HG03103 (cell line): Measurements from ENCODE around the gene LDB2.

Experiments used
- ATAC-seq: cut with Tn5 transposase; IDR thresholded peaks from one replicate; pipeline ENCODE4 v1.9.1; 2021; ENCODE audit warnings: low read depth; ENCODE audit not compliant: unreplicated experiment

LDB2 gene

DNA sequence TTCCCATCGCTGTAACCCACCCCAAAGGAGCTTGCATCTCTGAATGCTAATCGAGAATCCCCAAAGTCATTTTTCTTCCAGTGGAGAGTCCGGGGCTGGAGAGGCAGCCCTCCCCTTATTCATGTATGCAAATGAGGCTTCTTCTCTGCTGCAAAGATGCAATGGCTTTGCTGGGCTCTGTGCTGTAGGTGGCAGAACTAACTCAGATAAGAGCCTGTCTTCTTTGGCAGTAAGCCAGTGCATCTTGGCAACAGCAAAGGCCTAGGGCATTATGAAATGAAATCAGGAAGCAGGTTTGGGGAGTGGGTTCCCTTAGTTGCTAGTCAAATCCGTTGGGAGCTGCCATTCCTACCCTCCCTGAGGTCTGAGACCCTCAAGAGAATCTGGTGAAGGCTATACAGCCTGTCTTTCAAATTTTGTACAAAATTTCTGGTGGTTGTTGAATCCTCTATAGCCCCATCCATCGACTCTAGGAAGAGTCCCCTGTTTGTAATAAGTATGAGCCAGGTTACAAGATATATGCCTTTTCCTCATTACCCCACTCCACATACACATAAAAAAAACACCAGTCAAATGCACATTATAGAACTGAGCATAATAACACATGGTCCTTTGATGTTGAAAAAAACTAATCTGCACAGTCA, 381.5 kb downstream of the LDB2 start:
- no peak for ATAC-seq

GRCh38 chr4:16513876-16514275, 384.6 kb downstream of the LDB2 start:
- ATAC-seq: no peak

DNA sequence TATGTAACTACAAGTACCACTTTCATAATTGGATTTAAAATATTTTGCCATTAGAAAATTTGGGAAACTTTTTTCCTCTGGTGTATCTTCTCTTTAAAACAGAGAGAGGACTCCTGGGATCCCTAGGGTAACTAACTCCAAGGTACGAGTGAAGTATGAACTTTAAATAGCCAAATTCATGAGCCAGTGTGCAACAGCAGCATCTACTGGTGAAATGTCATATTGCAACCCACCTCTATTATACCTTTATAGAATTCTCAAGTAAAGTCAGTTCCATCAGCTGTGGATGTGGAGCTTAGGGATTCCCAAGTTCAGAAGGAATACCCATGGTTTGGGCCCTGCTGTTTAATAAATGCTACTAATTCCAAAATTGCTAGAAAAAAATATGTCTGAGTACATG, 389.5 kb downstream of the LDB2 start:
- ATAC-seq: no peak

DNA sequence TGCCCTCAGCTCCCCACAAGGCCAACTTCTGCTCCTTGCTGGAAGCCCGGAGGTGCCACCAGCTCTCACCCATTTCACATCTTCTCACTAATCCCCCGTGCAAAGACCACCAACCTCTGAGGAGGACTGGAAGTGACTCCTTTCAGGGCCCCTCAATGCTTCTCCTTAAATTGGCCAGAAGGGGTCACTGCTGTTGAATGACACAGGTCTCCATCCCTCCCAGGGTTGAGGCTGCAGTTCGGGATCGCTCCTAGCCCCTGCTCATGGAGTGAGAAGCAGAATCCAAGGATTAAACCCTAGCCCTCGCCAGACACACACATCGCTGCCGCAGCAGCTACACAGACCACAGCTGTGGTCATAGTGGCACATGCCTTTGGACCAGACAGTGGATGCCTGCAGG, 392.7 kb downstream of the LDB2 start:
- ATAC-seq: no peak

GRCh38 chr4:16505267-16505666, 393.2 kb downstream of the LDB2 start:
- no peak for ATAC-seq

DNA sequence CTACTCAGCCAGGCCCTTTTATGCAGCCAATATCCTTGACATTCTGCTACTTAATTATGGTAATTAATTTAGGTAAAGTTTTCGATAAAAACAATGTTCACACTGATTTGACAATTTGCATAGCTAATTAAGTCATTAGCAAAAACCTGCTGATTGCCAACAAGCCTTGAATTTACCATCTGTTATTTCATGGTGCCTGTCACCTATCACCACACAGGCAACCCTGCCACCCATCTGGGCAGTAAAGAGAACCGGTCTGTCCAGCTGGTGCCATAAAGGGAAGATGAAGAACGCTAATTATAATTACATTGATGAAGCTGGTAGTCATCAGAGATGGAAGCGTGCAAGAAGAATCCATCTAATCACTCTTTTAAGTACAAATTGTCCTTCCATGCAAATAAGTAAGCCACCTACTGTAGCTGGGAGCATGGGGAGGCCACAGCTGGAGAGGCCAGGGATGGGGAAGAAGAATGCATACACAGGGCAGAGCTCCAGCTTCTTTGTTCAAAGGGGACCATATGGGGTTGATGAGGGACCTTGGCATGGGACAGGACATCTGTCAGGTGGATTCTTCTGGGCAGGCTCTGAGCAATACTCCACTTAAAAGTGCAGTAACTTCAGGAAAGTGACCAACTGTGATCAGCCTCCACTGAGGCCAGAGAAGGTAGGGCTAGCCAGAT, 394.9 kb downstream of the LDB2 start:
- no peak for ATAC-seq

GRCh38 chr4:16498978-16499377, 399.5 kb downstream of the LDB2 start:
- no peak for ATAC-seq

DNA sequence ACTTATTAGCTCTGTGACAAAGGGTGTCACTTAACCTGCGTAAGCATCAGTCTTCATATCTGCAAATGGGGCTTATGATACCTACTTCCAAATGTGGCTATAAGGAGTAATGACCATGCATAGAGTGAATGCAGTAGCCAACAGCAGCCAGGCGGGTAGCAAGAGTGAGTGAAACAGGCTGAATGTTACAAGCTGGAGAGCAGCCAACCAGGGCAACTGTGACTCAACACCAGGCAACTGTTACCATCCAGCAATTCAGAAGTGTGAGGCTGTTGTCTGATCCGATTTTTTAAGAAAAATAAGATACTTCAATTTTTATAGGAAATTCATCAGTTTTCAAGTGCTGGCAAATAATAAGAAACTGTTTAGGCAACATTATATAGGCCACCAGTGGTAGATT, 401.9 kb downstream of the LDB2 start:
- no peak for ATAC-seq

DNA sequence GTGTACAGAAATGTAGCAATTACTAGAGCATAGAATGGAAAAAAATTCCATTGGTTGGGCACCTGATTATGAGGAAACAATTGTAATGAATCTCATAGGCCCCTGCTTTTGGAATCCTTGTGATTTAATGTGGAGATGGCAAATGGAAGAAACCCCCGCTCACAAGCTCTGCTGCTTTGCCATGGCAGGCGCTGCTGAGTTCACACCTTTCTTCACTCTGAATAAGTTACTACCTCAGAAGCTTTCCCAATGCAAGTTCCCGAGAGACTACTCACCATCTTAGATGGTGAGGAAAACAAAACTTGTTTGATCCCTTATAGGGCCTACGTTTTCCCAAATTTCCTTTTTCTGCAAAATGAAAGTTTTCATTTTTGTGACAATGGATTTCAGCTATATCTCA, 405.6 kb downstream of the LDB2 start:
- no peak for ATAC-seq

DNA sequence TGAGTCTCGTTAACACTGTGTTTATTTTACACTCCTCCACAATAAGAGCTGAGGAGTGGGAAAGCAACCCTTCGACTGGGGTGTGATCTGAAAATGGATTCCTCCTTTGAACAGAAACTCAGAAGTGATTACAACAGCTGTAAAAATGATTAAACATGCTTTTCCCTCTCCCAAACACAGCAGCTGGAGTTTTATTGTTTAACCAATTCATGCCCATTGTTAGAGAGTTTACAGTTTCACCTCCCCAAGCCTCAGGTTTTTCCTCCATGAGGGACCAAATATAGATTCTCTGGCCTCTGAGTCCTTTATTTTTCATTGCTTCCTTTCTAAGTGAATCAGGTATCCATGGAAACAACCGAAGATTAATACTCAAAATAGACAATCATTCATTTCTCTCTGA, 409.2 kb downstream of the LDB2 start:
- ATAC-seq: no peak

GRCh38 chr4:16488084-16488483, 410.4 kb downstream of the LDB2 start:
- no peak for ATAC-seq

DNA sequence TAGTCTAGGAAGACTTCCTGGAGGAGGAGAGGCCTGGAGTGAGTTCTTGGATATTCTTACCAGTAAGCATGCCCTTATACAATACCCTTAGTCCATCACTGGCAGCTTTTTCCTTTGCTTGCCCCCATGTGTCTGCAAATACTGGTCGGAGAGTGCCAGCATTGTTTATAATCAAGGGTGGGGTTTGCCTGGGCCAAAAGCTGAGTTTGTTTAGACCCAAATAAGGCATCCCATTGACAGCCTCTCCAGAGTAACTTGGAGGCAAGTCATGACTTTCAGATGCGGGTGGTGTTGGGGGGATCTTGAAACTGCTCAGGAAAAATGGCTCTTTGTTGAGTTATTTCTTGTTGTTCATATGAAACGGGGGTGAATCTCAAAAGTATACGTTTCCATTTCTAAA, 413.7 kb downstream of the LDB2 start:
- ATAC-seq: no peak

DNA sequence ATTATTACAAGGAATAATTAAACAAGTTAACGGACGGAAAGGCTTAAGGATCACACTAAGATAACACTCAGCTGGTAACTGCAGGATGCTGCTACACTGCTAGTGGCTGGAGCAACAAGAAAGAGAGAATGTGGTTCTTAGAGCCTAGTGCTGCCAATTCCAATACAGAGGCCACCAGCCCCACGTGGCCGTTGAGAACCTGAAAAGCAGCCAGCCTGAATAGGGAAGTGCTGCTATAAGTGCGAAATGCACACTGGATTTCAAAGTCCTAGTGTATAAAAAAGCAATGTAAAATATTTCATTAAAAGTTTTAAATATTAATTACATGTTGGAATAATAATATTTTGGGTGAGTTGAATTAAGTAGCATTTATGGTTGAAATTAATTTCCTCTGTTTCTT, 414.9 kb downstream of the LDB2 start:
- ATAC-seq: no peak

DNA sequence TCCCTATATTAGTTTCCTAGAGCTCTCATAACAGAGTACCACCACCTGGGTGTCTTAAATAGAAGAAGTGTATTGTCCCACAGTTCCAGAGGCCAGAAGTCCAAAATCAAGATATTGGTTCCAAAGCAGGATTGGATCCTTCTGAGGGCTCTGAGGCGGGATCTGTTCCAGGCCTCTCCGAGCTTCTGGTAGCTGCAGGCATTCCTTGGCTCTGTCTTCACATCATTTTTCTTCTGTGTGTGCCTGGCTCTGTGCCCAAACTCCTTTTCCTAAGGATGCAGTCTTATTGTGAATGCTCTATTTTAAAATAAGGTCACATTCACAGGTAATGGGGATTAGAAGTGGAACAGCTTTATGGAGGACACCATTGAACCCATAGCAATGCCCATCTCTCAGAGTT, 418.4 kb downstream of the LDB2 start:
- no peak for ATAC-seq

- no peak for ATAC-seq
These were observed 425.9 kb downstream of the LDB2 start for GRCh38 chr4:16472537-16472936.

DNA sequence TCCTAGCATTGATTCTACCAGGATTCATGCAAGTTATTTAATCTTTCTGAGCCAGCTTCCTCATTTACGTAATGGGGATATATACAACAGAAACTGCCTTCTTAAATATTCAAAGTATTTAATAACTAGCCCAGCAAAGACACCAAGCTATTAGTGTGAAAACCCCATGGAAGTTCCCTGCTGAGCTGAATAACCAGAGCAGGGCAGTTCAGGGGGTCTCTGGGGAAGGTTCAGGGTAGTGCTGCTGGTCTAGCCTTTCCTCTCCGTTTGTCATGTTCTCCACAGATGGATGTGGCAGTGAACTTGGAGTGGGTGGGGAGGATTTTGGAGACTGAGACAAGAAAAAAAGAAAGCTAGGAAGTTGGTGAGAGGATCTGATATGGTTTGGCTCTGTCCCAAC, 431.4 kb downstream of the LDB2 start:
- no peak for ATAC-seq

GRCh38 chr4:16466581-16466980, 431.9 kb downstream of the LDB2 start:
- ATAC-seq: no peak

- no peak for ATAC-seq
These were observed 433.8 kb downstream of the LDB2 start for GRCh38 chr4:16464651-16465050.

DNA sequence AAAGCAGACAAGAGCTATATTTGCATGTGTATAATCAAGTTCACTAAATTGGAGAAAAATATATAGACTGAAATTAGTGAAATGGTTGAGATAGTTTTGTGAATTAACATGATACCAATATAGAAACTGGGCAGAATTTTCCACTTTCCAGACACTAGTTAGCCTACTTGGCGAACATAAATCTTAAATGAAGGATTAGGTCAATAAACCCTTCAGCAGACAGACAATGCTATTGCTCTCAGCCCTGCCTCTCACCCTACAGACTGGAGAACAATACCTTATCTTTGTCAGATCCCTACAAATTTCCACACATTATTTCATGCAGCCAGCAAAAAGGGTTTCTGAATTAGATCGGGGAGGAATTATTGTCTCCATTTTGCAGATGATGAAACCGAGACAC, 435.8 kb downstream of the LDB2 start:
- ATAC-seq: no peak

DNA sequence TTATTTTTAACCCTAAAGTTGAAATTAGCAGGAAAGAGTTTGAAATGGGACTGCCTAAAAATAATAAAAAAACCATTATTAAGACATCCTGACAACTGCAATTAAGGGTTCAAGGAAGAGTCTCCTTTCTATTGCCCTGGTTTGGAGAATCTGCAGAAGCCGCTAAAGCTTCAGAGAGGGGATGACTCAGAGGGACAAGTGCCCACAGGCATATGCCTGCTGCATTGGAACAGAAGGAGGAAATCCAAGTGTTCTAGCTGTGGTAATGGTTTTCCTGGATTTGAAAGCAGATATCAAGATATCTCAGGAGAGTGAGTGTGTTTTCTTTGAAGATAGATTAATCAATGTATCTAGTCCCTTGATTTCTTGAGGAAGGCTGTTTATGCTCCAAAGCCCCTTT, 437.1 kb downstream of the LDB2 start:
- no peak for ATAC-seq

GRCh38 chr4:16457944-16458343, 440.5 kb downstream of the LDB2 start:
- ATAC-seq: no peak
